Effector CD4-positive, alpha-beta T cell (primary cell): ENCODE data around the gene FARSB.

Source experiments
- DNase-seq: peaks from one replicate; pipeline ENCODE4 v3.0.0-alpha.2; 2020

FARSB gene

DNA sequence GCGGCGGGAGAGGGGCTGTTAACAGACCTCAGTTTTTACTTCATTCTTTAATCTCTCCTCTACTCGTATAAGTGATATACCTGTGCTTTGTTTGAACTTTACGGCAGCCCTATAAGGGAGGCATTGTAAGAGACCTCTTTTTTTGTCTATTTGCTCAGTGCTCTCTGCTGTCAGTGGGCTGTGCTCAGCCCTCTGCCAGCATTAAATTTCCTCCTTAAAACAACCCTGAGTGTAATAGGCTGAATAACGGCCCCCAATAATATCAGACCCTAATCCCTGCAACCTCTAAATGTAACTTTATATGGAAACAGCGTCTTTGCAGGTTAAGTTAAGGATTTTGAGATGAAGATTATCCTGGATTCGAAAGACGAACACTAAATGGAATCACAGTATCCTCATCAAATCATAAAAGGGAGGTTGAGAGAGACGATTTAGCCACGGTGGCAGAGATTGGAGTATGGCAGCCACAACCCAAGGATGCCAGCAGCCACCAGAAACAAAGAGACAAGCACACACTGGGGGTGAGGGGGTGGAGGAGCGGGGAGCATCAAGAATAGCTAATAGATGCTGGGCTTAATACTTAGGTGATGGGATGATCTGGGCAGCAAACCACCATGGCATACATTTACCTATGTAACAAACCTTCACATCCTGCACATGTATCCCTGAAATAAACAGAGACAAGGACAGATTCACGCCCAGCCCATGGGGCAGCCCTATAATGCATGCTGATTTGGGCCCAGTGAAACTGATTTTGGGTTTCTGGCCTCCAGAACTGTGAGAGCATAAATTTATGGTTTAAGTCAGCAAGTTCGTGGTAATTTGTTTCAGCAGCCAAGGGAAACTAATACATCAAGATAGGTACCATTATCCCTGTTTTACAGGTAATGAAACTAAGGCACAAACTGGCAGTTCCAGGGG, 894 bp upstream of the FARSB start:
- DNase-seq, result no peak

DNA sequence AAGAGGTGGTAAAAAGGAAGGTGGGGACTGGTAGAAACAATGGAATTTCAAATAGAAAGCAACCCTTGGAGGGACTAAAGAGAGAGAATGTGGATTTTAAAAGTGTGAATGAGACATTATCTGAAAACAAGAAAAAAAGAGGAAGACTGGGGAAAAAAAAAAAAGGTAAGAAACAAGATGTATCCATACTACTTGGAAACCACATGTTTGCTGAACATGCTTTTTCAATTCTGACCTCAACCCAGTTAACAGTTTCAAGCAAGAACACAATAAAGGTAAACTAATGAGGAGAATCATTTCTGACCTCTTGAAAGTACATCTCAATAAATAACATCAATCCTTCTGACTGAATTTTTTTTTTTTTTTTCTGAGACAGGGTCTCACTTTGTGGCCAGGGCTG, 2.6 kb downstream of the FARSB start:
- DNase-seq, result no peak

DNA sequence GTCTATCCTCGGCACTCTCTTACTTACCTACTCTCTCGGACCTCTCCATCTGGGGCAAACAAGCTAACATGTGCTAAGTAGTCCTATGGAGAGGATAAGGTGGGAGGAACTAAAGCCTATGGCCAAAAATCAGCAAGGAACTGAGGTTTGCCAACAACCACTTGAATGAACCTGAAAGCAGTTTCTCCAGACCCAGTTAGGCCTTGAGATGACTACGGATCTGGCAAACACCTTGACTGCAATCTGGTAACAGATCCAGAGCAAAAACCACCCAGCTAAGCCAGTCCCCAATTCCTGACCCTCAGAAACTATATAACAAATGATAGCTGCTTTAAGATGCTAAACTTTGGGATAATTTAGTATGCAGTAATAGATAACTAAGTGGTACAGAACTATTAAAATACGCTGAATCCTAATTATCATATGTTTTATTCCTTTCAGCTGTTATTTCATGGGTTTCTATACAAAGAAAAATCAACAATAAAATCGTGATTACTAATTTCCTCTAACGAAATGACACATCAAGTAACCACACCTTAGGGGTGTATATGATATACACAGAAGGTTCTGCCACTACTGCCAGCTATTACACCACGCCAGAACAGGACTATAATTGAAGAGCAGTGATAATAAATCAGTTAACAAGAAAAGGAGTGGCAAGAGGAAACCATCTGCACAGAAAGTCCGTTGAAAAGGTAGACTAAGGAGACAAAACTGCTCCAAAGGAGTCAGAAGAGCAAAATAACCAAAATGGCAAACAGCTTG, 3.2 kb downstream of the FARSB start:
- DNase-seq, result no peak

DNA sequence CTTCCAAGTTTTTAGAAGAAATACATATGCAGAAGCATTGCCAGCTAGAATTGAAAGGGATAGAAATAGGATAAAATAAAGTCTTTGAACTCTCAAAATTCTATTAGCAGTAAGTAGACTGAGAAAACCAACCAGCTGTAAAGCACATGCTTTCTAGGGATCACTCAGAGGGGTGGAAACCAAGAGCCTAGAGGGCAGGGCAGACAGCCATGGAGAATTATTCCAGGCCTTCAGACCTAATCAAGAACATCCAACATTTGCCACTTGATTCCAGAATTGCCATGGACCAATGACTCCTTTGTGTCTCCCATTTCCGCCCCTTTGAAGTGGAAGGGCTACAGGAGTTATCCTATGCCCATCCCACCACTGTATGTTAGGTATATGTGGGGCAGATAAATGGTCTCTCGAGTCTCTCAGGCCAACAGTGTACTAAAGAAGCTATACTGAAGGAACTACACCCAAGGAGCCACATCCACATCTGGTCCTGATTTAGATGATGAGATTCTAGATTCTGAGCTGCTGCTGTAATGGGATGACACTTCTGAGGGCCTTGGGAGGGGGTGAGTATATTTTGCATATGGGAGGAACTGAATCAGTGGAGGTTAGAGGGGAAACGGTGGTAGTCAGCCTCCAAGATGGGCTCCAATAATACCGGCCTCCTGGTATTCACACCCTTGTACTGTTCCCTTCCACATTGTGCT, 4.0 kb downstream of the FARSB start:
- DNase-seq, result no peak

DNA sequence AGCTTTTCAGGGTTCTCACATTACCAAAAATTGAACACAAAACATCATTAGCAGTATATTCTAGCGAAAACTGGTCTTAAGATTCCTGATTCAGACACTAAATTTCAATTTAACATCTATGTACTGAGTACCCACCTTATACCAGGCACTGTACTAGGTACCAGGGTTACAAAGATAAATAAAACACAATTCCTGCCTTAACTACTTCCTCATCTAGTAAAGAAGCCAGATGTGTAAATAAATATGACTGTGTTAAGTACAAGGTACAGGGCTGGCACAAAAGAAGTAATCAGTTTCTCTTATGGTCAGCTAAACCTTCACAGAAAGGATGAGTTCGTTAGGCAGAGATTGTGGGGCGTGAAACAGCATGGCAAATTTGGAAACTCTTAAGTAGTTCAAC, 6.1 kb downstream of the FARSB start:
- no peak for DNase-seq

DNA sequence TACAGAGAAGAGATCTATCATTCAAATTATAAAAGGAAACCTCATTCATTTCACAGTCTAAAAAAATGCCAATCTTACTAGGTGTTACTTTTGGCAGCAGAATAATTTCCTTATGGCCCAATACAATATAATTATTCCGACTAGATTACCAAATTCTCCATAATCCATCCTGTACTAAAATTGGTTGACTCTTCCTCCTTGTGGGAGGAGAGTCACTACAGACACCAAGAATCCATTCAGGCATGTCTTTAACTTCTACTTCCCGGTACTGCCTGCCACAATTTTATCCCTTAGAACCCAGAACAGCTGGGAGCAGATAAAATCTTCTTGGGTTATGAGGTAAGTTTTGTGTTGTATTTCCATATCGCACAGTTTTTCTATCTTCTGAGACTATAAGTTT, 9.9 kb downstream of the FARSB start:
- no peak for DNase-seq

DNA sequence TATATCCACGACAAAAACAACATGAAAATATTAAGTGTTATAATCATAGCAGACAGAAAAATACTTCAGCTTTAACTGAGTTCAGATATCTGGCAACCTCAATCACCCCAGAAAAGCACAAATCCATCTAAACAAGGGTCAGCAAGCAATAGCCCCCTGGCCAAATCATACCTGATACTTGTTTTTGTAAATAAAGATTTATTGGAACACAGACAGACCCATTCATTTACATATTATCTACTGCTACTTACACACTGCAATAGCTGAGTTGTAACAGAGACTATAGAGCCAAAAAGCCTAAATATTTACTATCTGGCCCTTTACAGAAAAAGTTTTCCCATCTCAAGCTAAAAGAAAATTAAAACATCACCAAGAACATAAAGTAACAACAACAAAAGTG, 12.8 kb downstream of the FARSB start:
- DNase-seq, result no peak

DNA sequence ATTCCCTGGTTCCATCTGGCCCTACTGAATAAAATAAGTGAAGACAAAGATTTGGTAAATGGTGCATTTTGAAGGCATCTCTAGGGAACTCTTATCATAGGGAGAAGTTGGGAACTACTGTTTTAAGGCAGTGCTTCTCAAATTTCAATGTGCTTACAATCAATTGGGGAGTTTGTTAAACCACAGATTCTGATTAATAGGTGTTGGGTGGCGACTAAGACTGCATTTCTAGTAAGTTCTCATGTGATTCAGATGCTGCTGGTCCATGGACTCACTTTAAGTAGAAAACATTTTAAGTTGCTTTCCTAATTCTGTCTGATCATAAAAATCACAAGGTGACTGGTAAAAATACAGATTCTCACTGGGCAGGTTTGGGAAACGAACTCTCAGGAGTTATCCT, 14.6 kb downstream of the FARSB start:
- no peak for DNase-seq

DNA sequence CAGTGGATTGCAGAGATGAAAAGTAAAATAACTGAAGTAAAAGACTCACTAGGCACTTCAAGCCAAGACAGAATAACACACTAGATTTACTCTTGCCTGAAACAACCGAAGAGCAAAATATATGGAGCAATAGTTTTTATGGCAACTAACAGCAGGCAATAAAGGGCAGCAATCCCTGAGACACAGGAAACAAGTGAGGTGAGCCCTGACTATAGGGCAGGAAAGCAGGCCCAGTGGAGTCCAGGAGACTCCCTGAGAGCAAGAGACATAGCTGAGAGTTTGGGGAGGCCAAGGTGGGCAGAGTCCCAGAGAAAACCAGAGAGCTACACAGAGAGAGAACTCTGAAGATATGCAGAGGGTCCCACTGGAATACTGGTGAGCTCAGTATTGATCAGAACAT, 18.8 kb downstream of the FARSB start:
- no peak for DNase-seq

DNA sequence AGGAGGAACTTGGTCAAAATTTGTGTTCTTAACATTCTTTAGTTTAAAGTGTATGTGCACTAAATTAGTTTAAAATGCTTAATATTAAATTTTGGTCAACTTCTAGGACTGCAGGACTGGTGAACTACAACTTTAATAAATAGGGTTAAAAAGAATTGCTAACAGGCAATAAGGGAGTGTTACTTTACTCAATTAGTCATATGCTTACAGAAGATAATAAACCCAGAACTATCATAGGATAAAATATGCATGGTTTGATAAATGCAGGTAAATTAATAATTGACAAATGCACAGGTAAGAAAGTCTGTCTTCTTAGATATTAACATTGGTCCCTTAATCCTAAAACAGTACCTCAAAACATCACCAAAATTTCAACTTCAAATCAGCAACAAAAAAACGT, 20.6 kb downstream of the FARSB start:
- DNase-seq, result no peak

DNA sequence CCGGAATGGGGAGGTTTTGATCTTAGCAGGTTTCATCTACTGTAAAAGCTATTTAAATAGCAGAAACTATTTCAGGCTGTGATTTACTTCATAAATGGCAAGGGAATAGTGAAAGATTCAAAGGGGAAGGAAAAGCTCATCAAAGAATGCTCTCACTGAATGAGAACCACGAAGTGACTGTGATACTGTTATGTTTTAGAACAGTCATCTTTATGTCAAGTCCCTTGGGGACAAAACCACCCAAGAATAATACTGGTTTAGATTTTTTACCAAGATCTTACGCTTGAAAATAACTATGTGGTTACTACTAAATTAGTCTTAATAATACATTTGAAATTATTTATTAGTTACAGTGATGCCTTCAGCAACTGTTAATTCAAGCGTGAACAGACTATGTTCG, 28.1 kb downstream of the FARSB start:
- no peak for DNase-seq

DNA sequence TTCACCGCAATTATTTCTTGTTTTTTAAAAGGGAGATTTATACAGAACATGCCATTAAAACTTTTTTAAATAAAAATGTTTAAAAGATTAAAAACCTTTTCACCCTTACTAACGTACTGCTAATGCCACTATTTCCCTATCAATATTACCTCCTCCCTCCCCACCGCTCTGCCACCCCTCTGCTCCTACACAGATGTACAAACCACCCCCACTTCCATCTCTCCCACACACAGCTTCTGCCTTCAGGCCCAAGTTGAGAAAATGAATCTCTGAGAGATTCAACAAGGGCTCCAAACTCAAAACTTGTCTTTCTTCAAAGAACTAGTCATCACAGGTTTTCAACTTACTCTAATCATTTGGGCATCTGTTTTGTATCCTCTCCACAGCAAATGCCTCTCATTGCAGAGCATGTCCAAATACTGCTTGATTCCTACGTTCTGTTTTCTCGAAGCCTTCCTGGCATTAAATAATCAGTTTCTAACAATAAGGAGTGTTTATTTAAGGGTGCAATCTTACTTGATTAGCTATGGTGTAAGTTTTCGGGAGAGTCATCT, 32.1 kb downstream of the FARSB start:
- no peak for DNase-seq

DNA sequence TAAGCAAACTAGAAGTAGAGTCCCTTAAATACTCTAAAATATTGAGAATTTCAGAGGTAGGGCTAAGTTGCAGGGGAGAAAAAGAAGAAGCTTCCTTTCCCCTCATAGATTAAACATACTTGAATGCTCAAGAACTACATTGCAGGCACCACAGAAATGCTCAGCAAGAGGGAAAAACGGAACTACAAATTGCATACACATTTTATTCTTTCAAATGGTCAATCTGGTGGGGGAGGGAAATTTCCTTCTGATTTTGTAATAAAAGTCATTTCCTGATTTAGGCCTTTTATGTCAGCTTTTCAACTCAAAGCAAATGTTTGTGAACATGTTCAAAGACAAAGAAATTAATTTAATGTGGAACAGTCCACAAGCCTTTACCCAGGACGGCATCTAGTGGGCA, 33.0 kb downstream of the FARSB start:
- DNase-seq, result no peak

DNA sequence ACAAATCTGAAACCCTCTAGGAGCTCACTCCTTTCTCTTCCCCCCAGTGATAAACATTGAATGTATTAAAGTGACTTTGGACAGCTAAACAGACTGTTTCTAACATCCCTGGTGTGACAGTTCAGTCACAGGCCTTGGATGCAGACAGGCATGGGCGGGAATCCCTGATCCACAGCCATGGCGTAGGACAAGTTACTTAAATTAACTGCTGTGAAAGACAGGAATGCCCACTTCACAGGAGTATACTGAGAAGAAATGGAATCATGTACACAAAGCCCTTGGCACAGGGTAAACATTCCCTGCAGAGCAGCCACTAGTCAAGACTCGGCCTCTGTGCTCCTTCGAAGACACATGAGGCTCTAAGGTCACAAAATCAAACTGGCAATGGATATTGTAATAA, 34.0 kb downstream of the FARSB start:
- DNase-seq, result no peak

DNA sequence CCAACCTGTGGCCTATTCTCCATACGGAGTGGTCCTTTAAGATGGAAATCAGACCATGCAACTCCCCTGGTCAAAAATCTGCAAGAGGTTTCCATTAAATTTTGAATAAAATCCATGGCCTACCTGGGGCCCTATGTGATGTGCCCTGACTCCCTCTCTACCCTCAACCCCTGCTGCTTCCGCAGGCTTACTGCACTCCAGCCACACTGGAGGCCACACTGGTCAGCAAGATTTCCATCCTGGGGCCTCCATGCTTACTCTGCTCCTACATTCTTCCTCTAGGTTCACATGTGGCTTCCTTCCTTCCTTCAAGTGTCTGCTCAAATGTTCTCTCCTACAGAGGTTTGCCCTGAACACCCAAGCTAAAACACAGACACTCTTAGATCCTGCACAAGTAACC, 40.6 kb downstream of the FARSB start:
- DNase-seq, result no peak

DNA sequence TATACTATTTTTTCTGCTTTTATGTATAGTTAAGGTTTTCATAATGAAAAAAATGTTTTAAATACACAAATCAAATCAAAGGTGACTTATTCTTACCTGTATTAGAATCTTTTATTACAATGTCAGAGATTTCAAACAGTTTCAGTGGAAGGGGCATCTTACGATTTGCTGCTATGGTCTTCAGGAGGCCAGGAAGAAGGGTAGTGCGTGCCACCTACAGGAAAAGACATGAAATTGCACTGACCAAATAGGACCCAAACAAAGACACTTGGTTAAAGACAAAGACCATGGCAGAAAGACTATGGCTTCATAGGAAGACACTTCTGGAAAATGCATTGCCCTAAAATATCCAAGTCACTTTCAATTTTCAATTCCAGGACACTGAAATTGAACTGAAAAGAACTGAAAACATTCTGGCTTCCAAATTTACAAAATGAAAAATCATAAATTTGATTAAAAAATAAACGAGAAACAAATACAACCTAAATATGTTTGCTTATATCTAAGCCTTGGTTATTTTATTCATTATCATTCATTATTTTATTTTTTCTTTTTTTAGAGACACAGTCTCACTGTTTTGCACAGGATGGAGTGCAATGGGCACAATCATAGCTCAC, 42.1 kb downstream of the FARSB start:
- DNase-seq, result no peak

DNA sequence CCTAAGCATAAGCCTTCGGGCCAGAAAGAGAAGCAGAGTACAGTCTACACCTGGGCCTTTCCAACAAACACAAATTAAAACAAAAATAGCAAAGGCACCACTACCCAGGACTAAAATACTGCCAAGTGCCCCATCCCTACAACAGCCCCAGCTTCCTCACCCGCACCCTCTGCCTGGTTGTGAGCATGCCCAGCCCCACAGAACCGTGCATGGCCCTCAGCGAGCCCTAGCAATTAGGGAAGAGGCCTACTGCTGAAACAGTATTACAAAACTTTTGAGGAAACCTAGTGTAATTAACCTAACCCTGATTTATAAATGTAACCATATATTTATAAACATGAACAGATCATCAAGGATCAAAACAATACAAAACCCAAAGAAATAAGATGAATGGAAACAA, 44.2 kb downstream of the FARSB start:
- DNase-seq, result no peak

DNA sequence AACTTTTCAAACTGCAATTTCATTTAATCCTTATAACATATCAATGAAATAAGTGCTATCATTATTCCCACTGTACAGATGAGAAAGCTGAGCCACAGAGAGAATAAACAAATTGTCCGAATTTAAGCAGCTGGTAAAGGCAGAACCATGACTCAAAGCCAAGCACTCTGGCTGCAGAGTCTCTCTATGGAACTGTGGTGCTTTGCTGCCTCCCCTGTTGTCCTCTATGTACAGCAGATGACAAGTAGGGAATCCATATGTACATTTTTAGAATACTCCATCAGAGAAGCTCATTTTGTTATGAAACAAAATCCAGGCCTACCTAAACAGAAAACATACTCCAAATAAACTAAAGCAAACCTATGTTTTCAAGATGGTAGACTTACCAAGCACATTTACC, 45.1 kb downstream of the FARSB start:
- DNase-seq, result no peak

DNA sequence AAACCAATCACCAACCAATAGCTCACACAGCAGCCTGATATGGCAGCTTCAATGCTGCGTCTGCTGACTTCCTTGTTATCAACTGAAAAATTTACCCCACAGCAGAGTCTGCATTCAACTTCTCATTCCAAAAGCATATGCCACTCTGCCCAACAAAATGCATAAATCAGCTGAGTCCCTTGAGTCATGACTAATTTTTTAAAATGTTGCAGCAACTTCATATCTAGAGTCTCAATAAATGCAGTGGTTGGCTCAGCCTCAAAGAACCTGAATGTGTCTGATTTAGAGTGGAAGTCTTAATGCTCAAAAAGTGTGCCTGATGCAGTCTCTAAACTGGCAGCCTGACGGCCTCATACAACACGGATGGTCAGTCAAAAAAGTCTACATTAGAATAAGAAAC, 46.5 kb downstream of the FARSB start:
- DNase-seq, result no peak

DNA sequence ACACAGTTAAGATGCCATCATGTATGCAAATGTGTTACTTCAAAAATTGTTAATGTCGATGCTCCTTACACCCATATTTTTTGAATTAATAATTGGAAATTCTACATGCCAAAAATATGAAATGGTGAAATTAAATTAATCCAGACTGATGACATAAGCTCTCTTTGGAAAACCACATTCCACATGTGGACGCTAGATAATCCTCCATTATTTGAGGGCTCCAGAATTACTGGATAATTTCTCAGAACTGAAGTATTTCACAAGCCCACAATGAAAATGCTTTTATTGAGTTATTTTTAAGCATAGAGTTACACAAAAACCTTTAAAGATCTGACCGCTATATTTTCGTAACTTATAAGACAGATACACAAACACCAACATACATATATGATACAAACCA, 47.8 kb downstream of the FARSB start:
- DNase-seq, result no peak

DNA sequence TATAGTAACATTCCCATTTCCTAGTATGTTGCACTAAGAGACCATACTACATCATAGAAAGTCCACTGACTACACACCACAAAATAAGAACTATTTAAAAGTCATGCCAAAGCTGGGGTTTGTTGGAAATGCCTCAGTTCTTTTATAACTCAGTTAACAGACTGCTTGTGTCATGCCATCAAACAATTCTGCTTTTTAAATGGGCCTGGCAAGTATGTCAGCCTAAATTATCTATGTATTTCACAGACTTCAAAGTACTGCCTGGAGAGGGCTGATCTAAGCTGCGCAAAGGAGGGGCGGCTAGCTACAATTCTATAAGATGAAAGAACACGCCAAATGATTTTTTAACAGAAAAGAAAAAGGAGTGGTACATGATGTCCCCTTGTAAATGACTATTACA, 49.6 kb downstream of the FARSB start:
- DNase-seq, result no peak

DNA sequence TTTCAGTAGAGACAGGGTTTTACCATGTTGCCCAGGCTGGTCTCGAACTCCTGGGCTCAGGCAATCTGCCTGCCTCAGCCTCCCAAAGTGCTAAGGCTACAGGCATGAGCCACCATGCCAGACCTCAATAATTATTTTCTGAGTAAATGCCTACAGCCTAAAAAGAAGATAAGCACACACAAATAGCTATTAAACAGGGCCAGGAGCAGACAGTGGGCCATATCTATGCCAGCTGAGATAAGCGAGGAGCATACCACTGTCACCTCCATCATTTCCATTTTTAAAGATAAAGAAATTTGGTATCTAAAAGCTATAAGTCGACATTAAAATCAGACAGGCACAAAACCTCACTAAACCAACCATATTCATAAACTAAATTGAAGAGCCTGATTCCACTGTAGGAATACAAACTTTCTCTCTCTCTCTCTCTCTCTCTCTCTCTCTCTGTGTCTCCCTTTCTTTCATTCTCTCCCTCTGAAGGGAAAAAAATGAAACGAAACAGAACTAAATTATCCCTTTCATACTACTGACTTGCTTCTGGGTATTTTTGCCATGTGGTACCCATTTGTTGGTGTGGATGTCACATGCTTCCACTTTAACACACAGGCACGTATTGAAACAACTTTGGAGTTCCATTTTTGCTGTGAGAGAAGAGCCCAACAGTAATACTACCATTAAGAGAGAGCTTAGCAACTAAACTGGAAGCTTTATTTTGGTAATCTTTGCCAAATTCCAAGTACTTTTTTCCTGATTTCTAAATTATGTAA, 51.0 kb downstream of the FARSB start:
- DNase-seq, result no peak
